Measurements from ENCODE around the gene MACROD2. TPM values are rescaled to one million over a fixed set of nuclear protein-coding genes. Genes with fewer than 3 reads are reported as not detected.
"Not testable (repeated sequence)": the region's sequence is repeated elsewhere in the genome, so short reads cannot be mapped to it uniquely, and the experiment has no call there.

The MACROD2 gene
- total RNA-seq, 4 donors from 2014 or later: 8.7 to 17.8 (median 10.8) TPM

- peaks cover 8 to 9% of the 10 kb centered on the region in 2 donors for H3K4me1 ChIP-seq
- 74 to 86% methylated on average over 6 of the region's 6 CpGs for WGBS, 2 donors
Measured at GRCh38 chr20:15012566-15012965, 1017.2 kb downstream of the MACROD2 start.

GRCh38 chr20:15016875-15017274, 1021.6 kb downstream of the MACROD2 start:
- H3K27me3 ChIP-seq; intact Hi-C loops (cut with DNase I); H3K36me3 ChIP-seq; H3K9me3 ChIP-seq; DNase-seq; H3K4me3 ChIP-seq (replicated peaks in 1 of 3); H3K27ac ChIP-seq; H3K4me1 ChIP-seq: not testable (repeated sequence)
- WGBS, 2 donors: 73 to 90% methylated on average over 1 of the region's 1 CpG

More at GRCh38 chr20:15012566-15012965, 1017.2 kb downstream of the MACROD2 start:
- Histone ChIP-seq H3K4me3 (replicated peaks in 1 of 3) (no peak overlapping the region), H3K9me3 (no peaks in the 10 kb centered on the region), H3K36me3 (no peaks in the 10 kb centered on the region), H3K27ac (no peak overlapping the region), H3K27me3 (no peaks in the 10 kb centered on the region)
- intact Hi-C loops (cut with DNase I): no loop called here
- no peak for DNase-seq
- TF ChIP-seq CTCF (IDR thresholded peaks at IDR 0.05) (no peak), POLR2A (IDR thresholded peaks at IDR 0.05) (no peak)

GRCh38 chr20:15018966-15019365, 1023.6 kb downstream of the MACROD2 start:
- H3K4me3 ChIP-seq (replicated peaks in 1 of 3): no peak overlapping the region
- intact Hi-C loops (cut with DNase I): no loop called here
- no peak overlapping the region for H3K27ac ChIP-seq
- no peaks in the 10 kb centered on the region for H3K9me3 ChIP-seq
- H3K36me3 ChIP-seq: no peaks in the 10 kb centered on the region
- no peaks in the 10 kb centered on the region for H3K27me3 ChIP-seq
- 88 to 94% methylated on average over 11 of the region's 11 CpGs for WGBS, 2 donors
- no peak for DNase-seq
- H3K4me1 ChIP-seq: no peaks in the 10 kb centered on the region
- TF ChIP-seq CTCF (IDR thresholded peaks at IDR 0.05) (no peak), POLR2A (IDR thresholded peaks at IDR 0.05) (no peak)

GRCh38 chr20:15020845-15021244, 1025.5 kb downstream of the MACROD2 start:
- intact Hi-C loops (cut with DNase I): no loop called here
- no peaks in the 10 kb centered on the region for H3K27me3 ChIP-seq
- H3K36me3 ChIP-seq: no peaks in the 10 kb centered on the region
- 73 to 87% methylated on average over 9 of the region's 9 CpGs for WGBS, 2 donors
- no peak overlapping the region for H3K27ac ChIP-seq
- no peaks in the 10 kb centered on the region for H3K4me1 ChIP-seq
- H3K9me3 ChIP-seq: no peaks in the 10 kb centered on the region
- DNase-seq: no peak
- H3K4me3 ChIP-seq (replicated peaks in 1 of 3): no peak overlapping the region
- no peak for TF ChIP-seq CTCF (IDR thresholded peaks at IDR 0.05)
- no peak for TF ChIP-seq POLR2A (IDR thresholded peaks at IDR 0.05)

GRCh38 chr20:15022921-15023320, 1027.6 kb downstream of the MACROD2 start:
- no peak for DNase-seq
- no peak for TF ChIP-seq POLR2A (IDR thresholded peaks at IDR 0.05)
- no peak for TF ChIP-seq CTCF (IDR thresholded peaks at IDR 0.05)
- Histone ChIP-seq H3K4me3 (replicated peaks in 1 of 3) (no peak overlapping the region), H3K27ac (no peak overlapping the region), H3K36me3 (no peaks in the 10 kb centered on the region), H3K27me3 (no peaks in the 10 kb centered on the region), H3K9me3 (no peaks in the 10 kb centered on the region), H3K4me1 (no peaks in the 10 kb centered on the region)
- intact Hi-C loops (cut with DNase I): no loop called here

GRCh38 chr20:15026759-15027158, 1031.4 kb downstream of the MACROD2 start:
- Histone ChIP-seq H3K9me3 (no peaks in the 10 kb centered on the region), H3K4me1 (no peaks in the 10 kb centered on the region), H3K4me3 (replicated peaks in 1 of 3) (no peak overlapping the region), H3K27ac (no peak overlapping the region), H3K27me3 (no peaks in the 10 kb centered on the region), H3K36me3 (no peaks in the 10 kb centered on the region)
- 95 to 97% methylated on average over 1 of the region's 1 CpG for WGBS, 2 donors
- intact Hi-C loops (cut with DNase I): no loop called here
- TF ChIP-seq CTCF (IDR thresholded peaks at IDR 0.05) (no peak), POLR2A (IDR thresholded peaks at IDR 0.05) (no peak)
- no peak for DNase-seq
